Activated T-helper 1 cell treated with anti-CD3 and anti-CD28 coated beads, Interleukin-2, amount 50 U/mL, for 16 hours (primary cell): Measurements from ENCODE around the gene TTC34.

ENCODE experiments used
- DNase-seq, 2 donors: peaks; one replicate each; pipeline ENCODE4 v3.0.0-alpha.2; 2020; ENCODE audit warnings: low read depth in 1 of 2, low spot score in 1 of 2

TTC34 gene

GRCh38 chr1:2829846-2830615 lies 28.5 kb upstream of the TTC34 start:
- no peak for DNase-seq

- DNase-seq = no peak
Observed at GRCh38 chr1:2828586-2829250, 27.2 kb upstream of the TTC34 start.

- no peak for DNase-seq
Observed at GRCh38 chr1:2826736-2827292, 25.3 kb upstream of the TTC34 start.

GRCh38 chr1:2826316-2826715 lies 24.8 kb upstream of the TTC34 start:
- no peak for DNase-seq

- no peak for DNase-seq
Observed at GRCh38 chr1:2825487-2826189, 24.1 kb upstream of the TTC34 start.

GRCh38 chr1:2824999-2825398 lies 23.5 kb upstream of the TTC34 start:
- DNase-seq = no peak

- DNase-seq = no peak
Observed at GRCh38 chr1:2823921-2824610, 22.6 kb upstream of the TTC34 start.

GRCh38 chr1:2822621-2823145 lies 21.2 kb upstream of the TTC34 start:
- DNase-seq = no peak

GRCh38 chr1:2821966-2822620 lies 20.6 kb upstream of the TTC34 start:
- DNase-seq = peak in 1 of 2 donors; percentile 10

- no peak for DNase-seq
Observed at GRCh38 chr1:2821373-2821955, 20.0 kb upstream of the TTC34 start.

- DNase-seq = no peak
Observed at GRCh38 chr1:2820731-2821372, 19.4 kb upstream of the TTC34 start.

GRCh38 chr1:2819831-2820730 lies 18.6 kb upstream of the TTC34 start:
- DNase-seq = no peak

GRCh38 chr1:2819429-2819828 lies 17.9 kb upstream of the TTC34 start:
- DNase-seq = no peak

GRCh38 chr1:2817784-2818564 lies 16.5 kb upstream of the TTC34 start:
- no peak for DNase-seq

- no peak for DNase-seq
Observed at GRCh38 chr1:2816786-2817185, 15.3 kb upstream of the TTC34 start.

GRCh38 chr1:2815551-2815950 lies 14.1 kb upstream of the TTC34 start:
- DNase-seq = no peak

- DNase-seq = no peak
Observed at GRCh38 chr1:2814511-2815075, 13.1 kb upstream of the TTC34 start.
